ENCODE data around the gene ME3.

Gene ME3

GRCh38 chr11:86693518-86693917 lies 21.1 kb upstream of the ME3 start:
- no peak for DNase-seq (ENCODE audit: low read depth in 2 of 2, low spot score in 1 of 2)

- no peak for DNase-seq (ENCODE audit: low read depth in 2 of 2, low spot score in 1 of 2)
Measured at GRCh38 chr11:86692746-86693145, 20.3 kb upstream of the ME3 start.

GRCh38 chr11:86692317-86692716 lies 19.9 kb upstream of the ME3 start:
- no peak for DNase-seq (ENCODE audit: low read depth in 2 of 2, low spot score in 1 of 2)

GRCh38 chr11:86688398-86689179 lies 16.2 kb upstream of the ME3 start:
- no peak for DNase-seq (ENCODE audit: low read depth in 2 of 2, low spot score in 1 of 2)

GRCh38 chr11:86687185-86687778 lies 14.9 kb upstream of the ME3 start:
- no peak for DNase-seq (ENCODE audit: low read depth in 2 of 2, low spot score in 1 of 2)

- DNase-seq (ENCODE audit: low read depth in 2 of 2, low spot score in 1 of 2), result no peak
Measured at GRCh38 chr11:86686531-86686930, 14.1 kb upstream of the ME3 start.

- DNase-seq (ENCODE audit: low read depth in 2 of 2, low spot score in 1 of 2), result no peak
Measured at GRCh38 chr11:86681483-86681756, 9.0 kb upstream of the ME3 start.

GRCh38 chr11:86680716-86681482 lies 8.5 kb upstream of the ME3 start:
- no peak for DNase-seq (ENCODE audit: low read depth in 2 of 2, low spot score in 1 of 2)

GRCh38 chr11:86678823-86679222 lies 6.4 kb upstream of the ME3 start:
- no peak for DNase-seq (ENCODE audit: low read depth in 2 of 2, low spot score in 1 of 2)

GRCh38 chr11:86678296-86678695 lies 5.9 kb upstream of the ME3 start:
- no peak for DNase-seq (ENCODE audit: low read depth in 2 of 2, low spot score in 1 of 2)

- DNase-seq (ENCODE audit: low read depth in 2 of 2, low spot score in 1 of 2), result no peak
Measured at GRCh38 chr11:86676533-86677154, 4.2 kb upstream of the ME3 start.

GRCh38 chr11:86676010-86676409 lies 3.6 kb upstream of the ME3 start:
- no peak for DNase-seq (ENCODE audit: low read depth in 2 of 2, low spot score in 1 of 2)

GRCh38 chr11:86675017-86675416 lies 2.6 kb upstream of the ME3 start:
- DNase-seq (ENCODE audit: low read depth in 2 of 2, low spot score in 1 of 2), result no peak

- DNase-seq (ENCODE audit: low read depth in 2 of 2, low spot score in 1 of 2), result no peak
Measured at GRCh38 chr11:86673872-86674750, 1.7 kb upstream of the ME3 start.

- DNase-seq (ENCODE audit: low read depth in 2 of 2, low spot score in 1 of 2), result no peak
Measured at GRCh38 chr11:86673055-86673843, 833 bp upstream of the ME3 start.

- no peak for DNase-seq (ENCODE audit: low read depth in 2 of 2, low spot score in 1 of 2)
Measured at GRCh38 chr11:86671531-86672006, 847 bp downstream of the ME3 start.

- no peak for DNase-seq (ENCODE audit: low read depth in 2 of 2, low spot score in 1 of 2)
Measured at GRCh38 chr11:86670911-86671310, 1.5 kb downstream of the ME3 start.

- DNase-seq (ENCODE audit: low read depth in 2 of 2, low spot score in 1 of 2), result no peak
Measured at GRCh38 chr11:86670181-86670580, 2.2 kb downstream of the ME3 start.

- DNase-seq (ENCODE audit: low read depth in 2 of 2, low spot score in 1 of 2), result no peak
Measured at GRCh38 chr11:86669424-86669823, 3.0 kb downstream of the ME3 start.

GRCh38 chr11:86668929-86669328 lies 3.5 kb downstream of the ME3 start:
- no peak for DNase-seq (ENCODE audit: low read depth in 2 of 2, low spot score in 1 of 2)

All from stimulated activated CD8-positive, alpha-beta memory T cell treated with anti-CD3 and anti-CD28 coated beads, Interleukin-4, amount 100 ng/mL, for 4 hours (primary cell).